ENCODE data around the gene CFAP46. TPM values are rescaled to one million over a fixed set of nuclear protein-coding genes. Genes with fewer than 3 reads are reported as not detected.

The CFAP46 gene
- total RNA-seq, 4 donors from 2014 or later = 0.29 to 9.0 (median 2.7) TPM

DNA sequence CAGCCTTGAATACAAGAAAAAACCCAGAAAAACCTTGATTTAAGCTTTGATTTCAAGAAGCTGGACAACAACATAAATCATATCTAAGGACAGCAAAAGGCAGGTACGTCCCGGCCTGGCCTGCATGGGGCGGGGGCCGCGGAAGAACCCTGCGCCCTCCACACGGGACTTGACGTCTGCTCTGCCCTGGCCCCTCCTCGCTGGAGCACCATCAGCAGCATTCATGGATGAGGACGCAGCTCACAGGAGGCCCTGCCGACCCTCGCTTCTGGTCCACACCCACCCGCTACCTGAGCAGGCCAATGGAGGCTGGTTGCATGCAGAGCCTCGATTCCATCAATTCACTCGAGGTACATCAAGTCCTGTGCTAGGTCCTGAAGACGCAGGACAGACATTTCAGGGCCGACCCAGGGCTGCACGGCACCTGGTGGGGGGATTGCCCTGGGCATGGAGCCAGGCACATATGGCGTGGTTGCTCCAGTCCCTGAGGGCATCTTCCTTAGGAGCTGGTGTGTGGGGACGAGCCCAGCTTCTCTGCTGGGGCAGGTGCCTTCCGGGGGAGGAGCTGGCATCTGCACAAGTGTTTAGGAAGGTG is 93.3 kb downstream of the CFAP46 start:
- DNase-seq = peak in 1 of 2 donors; percentile 3
- intact Hi-C loops (cut with DNase I; ENCODE audit: low total_unique reads) = no loop called here
- Histone ChIP-seq H3K9me3 (no peaks in the 10 kb centered on the region), H3K4me3 (no peak overlapping the region), H3K36me3 (no peaks in the 10 kb centered on the region), H3K27ac (no peak overlapping the region), H3K27me3 (no peaks in the 10 kb centered on the region), H3K4me1 (no peaks in the 10 kb centered on the region)
- TF ChIP-seq, protein P1, sequence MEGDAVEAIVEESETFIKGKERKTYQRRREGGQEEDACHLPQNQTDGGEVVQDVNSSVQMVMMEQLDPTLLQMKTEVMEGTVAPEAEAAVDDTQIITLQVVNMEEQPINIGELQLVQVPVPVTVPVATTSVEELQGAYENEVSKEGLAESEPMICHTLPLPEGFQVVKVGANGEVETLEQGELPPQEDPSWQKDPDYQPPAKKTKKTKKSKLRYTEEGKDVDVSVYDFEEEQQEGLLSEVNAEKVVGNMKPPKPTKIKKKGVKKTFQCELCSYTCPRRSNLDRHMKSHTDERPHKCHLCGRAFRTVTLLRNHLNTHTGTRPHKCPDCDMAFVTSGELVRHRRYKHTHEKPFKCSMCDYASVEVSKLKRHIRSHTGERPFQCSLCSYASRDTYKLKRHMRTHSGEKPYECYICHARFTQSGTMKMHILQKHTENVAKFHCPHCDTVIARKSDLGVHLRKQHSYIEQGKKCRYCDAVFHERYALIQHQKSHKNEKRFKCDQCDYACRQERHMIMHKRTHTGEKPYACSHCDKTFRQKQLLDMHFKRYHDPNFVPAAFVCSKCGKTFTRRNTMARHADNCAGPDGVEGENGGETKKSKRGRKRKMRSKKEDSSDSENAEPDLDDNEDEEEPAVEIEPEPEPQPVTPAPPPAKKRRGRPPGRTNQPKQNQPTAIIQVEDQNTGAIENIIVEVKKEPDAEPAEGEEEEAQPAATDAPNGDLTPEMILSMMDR (IDR thresholded peaks at IDR 0.05) = no peak
- TF ChIP-seq POLR2A (IDR thresholded peaks at IDR 0.05) = no peak

DNA sequence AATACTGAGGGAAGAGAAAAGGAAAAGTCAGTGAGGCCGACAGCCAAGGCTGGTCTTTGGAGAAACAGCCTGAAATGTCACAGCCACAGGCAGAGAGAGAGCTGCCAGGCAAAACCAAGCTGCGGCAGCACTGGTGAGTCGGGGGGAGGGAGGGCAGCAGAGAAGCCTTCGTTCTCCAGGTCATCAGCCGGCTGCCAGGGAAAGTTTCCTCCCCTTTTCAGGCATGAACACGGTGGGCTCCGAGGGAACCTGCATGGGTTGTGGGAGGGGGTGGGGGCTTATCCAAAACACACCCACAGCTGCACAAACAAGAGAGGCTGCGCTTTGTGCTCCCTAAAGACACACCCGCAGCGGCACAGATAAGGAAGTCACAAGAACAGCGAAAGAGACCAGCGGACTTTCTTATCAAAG is 94.1 kb downstream of the CFAP46 start:
- Histone ChIP-seq H3K4me3 (no peak overlapping the region), H3K36me3 (no peaks in the 10 kb centered on the region), H3K27ac (no peak overlapping the region), H3K27me3 (no peaks in the 10 kb centered on the region), H3K9me3 (peaks cover 0 to 1% of the 10 kb centered on the region in 2 donors), H3K4me1 (no peaks in the 10 kb centered on the region)
- peak in 1 of 2 donors; percentile 3 for DNase-seq
- intact Hi-C loops (cut with DNase I; ENCODE audit: low total_unique reads) = no loop called here
- TF ChIP-seq, protein P1 (IDR thresholded peaks at IDR 0.05) = no peak
- no peak for TF ChIP-seq POLR2A (IDR thresholded peaks at IDR 0.05)

DNA sequence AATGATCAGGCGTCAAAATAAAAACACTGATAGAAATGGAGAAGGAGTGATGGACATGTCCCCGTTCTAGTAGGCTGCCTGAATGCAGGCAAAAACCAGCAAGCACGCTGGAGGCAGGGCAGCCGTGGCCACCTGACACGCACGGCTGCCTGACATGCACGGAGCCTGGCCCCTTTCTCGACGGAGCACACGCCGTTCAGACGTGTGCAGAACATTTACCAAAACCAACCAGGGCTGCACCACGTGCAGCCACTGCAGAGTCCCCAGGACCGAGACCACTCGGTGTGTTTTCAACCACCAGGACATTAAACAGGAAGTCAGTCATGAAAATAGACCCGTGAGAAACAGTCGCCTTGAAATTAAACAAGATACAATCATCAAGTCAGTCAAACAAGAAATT is 94.5 kb downstream of the CFAP46 start:
- Histone ChIP-seq H3K9me3 (peaks cover 0 to 6% of the 10 kb centered on the region in 2 donors), H3K4me3 (no peak overlapping the region), H3K27me3 (no peaks in the 10 kb centered on the region), H3K4me1 (no peaks in the 10 kb centered on the region), H3K27ac (no peak overlapping the region), H3K36me3 (no peaks in the 10 kb centered on the region)
- DNase-seq = no peak
- TF ChIP-seq, protein P1 (IDR thresholded peaks at IDR 0.05) = no peak
- no peak for TF ChIP-seq POLR2A (IDR thresholded peaks at IDR 0.05)
- intact Hi-C loops (cut with DNase I; ENCODE audit: low total_unique reads) = no loop called here

DNA sequence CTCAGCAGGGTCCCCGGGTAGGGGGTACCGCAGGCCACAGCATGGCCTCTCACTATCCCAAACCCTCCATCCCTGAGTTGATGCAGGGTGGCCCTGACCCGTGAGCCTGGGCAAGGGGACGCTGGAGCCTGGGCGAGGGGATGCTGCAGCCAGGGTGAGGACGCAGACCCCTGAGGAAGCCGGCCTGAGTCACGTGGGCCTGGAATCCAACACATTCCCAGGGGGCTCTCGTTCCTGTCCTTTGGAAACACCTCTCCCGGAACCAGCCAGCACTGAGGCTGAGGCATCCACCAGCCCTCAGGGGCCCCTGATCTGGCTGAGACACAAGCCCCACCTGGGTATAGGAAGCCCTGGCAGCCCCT is 95.0 kb downstream of the CFAP46 start:
- Histone ChIP-seq H3K27ac (no peak overlapping the region), H3K9me3 (peaks cover 0 to 9% of the 10 kb centered on the region in 2 donors), H3K36me3 (no peaks in the 10 kb centered on the region), H3K4me3 (no peak overlapping the region), H3K4me1 (no peaks in the 10 kb centered on the region), H3K27me3 (no peaks in the 10 kb centered on the region)
- no peak for TF ChIP-seq POLR2A (IDR thresholded peaks at IDR 0.05)
- TF ChIP-seq, protein P1 (IDR thresholded peaks at IDR 0.05) = no peak
- intact Hi-C loops (cut with DNase I; ENCODE audit: low total_unique reads) = no loop called here
- DNase-seq = peak in 1 of 2 donors; percentile 5

DNA sequence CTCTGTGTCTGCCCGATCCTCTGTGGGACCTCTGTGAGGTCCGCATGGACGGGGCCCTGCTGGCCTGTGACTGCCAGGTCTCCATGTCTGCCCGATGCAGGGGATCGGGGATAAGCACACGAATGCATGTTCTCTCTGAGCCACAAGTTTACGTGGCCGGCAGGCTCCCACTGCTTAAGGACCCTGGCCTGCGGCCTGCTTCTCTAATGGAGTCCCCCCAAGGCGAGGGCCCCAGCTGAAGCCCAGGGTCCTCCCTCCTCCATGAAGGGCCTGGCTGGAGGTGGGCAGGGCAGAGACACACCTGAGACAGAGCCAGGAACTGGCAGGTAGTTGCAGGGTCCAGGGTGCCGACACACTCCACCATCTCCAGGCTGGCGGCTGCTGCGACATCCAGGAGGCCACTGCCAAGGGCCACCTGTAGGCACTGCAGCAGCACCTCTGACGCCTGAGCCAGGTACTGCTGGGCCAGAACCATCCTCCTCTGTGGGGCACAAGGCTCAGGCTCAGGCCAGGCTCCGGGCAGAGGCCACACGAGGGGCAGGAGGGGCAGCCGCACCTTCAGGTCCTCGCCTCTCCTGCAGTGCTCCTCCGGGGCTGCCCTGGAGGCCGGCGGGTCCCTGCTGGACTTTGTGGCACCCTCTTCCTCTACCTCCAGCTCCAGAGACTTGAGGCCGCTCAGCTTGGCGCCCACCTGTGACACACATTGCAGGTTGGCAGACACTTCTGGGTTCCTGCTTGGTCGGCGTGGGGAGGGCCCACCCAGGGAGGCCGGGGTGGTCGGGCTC is 95.5 kb downstream of the CFAP46 start:
- TF ChIP-seq POLR2A (IDR thresholded peaks at IDR 0.05) = no peak
- TF ChIP-seq, protein P1 (IDR thresholded peaks at IDR 0.05) = no peak
- H3K4me1 ChIP-seq = no peaks in the 10 kb centered on the region
- H3K27ac ChIP-seq = no peak overlapping the region
- H3K27me3 ChIP-seq = no peaks in the 10 kb centered on the region
- intact Hi-C loops (cut with DNase I; ENCODE audit: low total_unique reads) = no loop called here
- no peak overlapping the region for H3K4me3 ChIP-seq
- no peaks in the 10 kb centered on the region for H3K36me3 ChIP-seq
- peaks cover 0 to 9% of the 10 kb centered on the region in 2 donors for H3K9me3 ChIP-seq
- DNase-seq = peak in 1 of 2 donors; percentile 9

Data from uterus (tissue), 4 donors.